Spinal cord (tissue), 10 donors: ENCODE measurements around the gene AGBL1. TPM values are rescaled to one million over a fixed set of nuclear protein-coding genes. Genes with fewer than 3 reads are reported as not detected.

ENCODE experiments used
- DNase-seq, 6 donors: peaks; one replicate each; pipeline versions ENCODE4 v3.0.0 to v3.0.0-alpha.2; 2013 to 2015; ENCODE audit warnings: low spot score in 6 of 6, low read depth in 4 of 6
- H3K27ac ChIP-seq: one replicate; pipeline ENCODE4 v1.5.1; 2013; ENCODE audit warnings: low read depth, low read length, control low read depth
- H3K27me3 ChIP-seq: one replicate; pipeline ENCODE4 v1.6.1; 2013; ENCODE audit warnings: low read length; ENCODE audit not compliant: control insufficient read depth, insufficient read depth
- H3K36me3 ChIP-seq: one replicate; pipeline ENCODE4 v1.6.1; 2013; ENCODE audit warnings: low read length; ENCODE audit not compliant: control insufficient read depth, insufficient read depth
- H3K4me1 ChIP-seq: one replicate; pipeline ENCODE4 v1.6.1; 2013; ENCODE audit warnings: low read length; ENCODE audit not compliant: control insufficient read depth, insufficient read depth
- H3K4me3 ChIP-seq: one replicate; pipeline ENCODE4 v1.5.1; 2013; ENCODE audit warnings: low read depth, low read length, control low read depth
- H3K9me3 ChIP-seq: one replicate; pipeline ENCODE4 v1.6.1; 2013; ENCODE audit warnings: low read length; ENCODE audit not compliant: control insufficient read depth, insufficient read depth
- WGBS: methylation state at CpG from one replicate; pipeline ENCODE4 v1.1.5; 2013; ENCODE audit warnings: missing lambda C conversion rate; ENCODE audit not compliant: insufficient coverage; 5-methylcytosine and 5-hydroxymethylcytosine counted together
- polyA plus RNA-seq, 2 donors: library from polyadenylated mRNA; unstranded; fragments of 120-200 nt; gene quantifications; one replicate each; pipeline ENCODE4 v1.2.1, GENCODE V29; 2013; ENCODE audit not compliant: insufficient read length in 2 of 2
- total RNA-seq, 2 donors: library from RNA; depleted of rRNA in 1 of 2; stranded (reverse); fragments of 120-200 nt in 1 of 2; fragments of >200 nt in 1 of 2; gene quantifications; one replicate each; pipeline versions ENCODE4 v1.2.3 to v1.2.4, GENCODE V29; 2013 to 2014
- donor health status: healthy.

The AGBL1 gene
- total and polyA plus RNA-seq, 4 donors: 0.33 to 1.1 (median 0.45) TPM

DNA sequence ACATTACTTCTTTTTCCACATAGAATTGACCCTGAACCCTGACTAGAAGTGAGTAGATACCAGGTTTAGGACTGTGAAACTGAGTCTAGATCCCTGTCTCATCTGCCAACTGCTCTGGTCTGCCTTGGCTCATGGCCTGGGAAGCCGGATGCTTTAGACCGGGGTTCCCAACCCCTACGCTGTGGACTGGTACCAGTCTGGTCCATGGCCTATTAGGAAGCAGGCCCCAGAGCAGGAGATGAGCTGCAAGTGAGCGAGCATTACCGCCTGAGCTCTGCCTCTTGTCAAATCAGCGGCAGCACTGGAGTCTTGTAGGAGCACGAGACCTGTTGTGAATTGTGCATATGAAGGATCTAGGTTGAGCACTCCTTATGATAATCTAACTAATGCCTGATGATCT lies 734.2 kb downstream of the AGBL1 start:
- no peaks in the 10 kb centered on the region for H3K36me3 ChIP-seq
- WGBS: 98% methylated on average over 5 of the region's 7 CpGs
- DNase-seq: no peak
- no peak overlapping the region for H3K4me3 ChIP-seq
- no peak overlapping the region for H3K27ac ChIP-seq
- no peaks in the 10 kb centered on the region for H3K9me3 ChIP-seq
- no peaks in the 10 kb centered on the region for H3K4me1 ChIP-seq
- H3K27me3 ChIP-seq: no peaks in the 10 kb centered on the region

DNA sequence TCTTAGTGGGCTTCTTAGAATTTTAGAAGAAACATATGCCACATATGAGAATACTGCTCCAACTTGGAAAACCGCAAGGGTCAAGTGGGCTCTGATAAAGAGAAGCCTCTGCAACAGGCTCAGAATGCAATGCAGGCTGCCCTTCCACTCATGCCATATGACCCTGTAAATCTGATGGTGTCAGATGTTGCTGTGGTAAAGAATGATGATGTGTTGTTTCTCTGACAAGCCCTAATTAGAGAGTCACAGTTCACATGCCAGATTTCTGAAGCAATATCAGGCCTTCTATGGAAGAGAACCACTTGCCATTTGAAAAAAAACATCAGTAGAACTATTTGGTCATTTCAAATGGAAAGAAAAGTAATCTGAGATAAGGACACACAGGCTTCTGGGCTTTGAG lies 749.6 kb downstream of the AGBL1 start:
- H3K27me3 ChIP-seq: no peaks in the 10 kb centered on the region
- no peaks in the 10 kb centered on the region for H3K36me3 ChIP-seq
- H3K4me1 ChIP-seq: no peaks in the 10 kb centered on the region
- H3K27ac ChIP-seq: no peak overlapping the region
- H3K4me3 ChIP-seq: no peak overlapping the region
- 100% methylated on average over 1 of the region's 1 CpG for WGBS
- no peaks in the 10 kb centered on the region for H3K9me3 ChIP-seq
- no peak for DNase-seq

DNA sequence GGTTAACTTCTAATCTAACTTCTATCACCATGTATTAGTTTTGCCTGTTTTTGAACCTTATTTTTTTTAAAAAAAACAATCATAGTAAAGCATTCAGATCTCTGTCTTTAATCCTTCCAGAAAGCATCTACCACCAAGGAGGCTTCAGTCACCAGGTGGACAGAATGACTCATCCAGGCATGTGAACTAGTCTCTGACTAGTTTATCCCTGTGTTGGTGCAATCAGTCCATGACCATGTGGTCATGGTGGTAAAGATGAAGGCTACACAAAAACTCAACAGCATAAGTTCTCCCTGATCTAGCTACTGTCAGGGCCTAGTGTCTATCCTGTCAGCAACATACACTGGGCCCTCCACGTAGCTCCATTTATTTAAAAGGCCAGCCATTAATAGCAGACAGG lies 750.6 kb downstream of the AGBL1 start:
- Histone ChIP-seq H3K36me3 (no peaks in the 10 kb centered on the region), H3K4me1 (no peaks in the 10 kb centered on the region), H3K4me3 (no peak overlapping the region), H3K27me3 (no peaks in the 10 kb centered on the region), H3K27ac (no peak overlapping the region), H3K9me3 (no peaks in the 10 kb centered on the region)
- no CpG with 5 or more reads among the region's 1 CpG for WGBS
- no peak for DNase-seq

DNA sequence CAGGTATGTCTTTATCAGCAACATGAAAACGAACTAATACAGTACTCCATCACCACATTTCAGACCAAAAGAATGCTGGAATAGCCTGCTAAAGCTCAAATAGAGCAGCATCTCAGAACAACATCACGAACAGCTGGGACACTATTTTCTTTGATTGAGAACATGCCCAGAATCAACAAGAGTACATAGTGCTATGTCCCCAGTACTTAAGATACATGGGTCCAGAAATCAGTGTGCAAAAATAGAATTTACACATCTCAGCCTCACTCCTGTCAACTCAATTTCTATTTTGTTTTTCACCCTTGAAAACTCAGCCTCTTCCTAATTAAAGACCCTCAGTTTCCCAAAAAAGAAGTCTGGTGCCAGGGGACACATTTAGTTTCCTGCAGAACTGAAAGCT lies 753.9 kb downstream of the AGBL1 start:
- H3K36me3 ChIP-seq: no peaks in the 10 kb centered on the region
- H3K9me3 ChIP-seq: no peaks in the 10 kb centered on the region
- no peaks in the 10 kb centered on the region for H3K4me1 ChIP-seq
- no peaks in the 10 kb centered on the region for H3K27me3 ChIP-seq
- DNase-seq: no peak
- no peak overlapping the region for H3K27ac ChIP-seq
- H3K4me3 ChIP-seq: no peak overlapping the region
- 91% methylated on average over 2 of the region's 2 CpGs for WGBS

DNA sequence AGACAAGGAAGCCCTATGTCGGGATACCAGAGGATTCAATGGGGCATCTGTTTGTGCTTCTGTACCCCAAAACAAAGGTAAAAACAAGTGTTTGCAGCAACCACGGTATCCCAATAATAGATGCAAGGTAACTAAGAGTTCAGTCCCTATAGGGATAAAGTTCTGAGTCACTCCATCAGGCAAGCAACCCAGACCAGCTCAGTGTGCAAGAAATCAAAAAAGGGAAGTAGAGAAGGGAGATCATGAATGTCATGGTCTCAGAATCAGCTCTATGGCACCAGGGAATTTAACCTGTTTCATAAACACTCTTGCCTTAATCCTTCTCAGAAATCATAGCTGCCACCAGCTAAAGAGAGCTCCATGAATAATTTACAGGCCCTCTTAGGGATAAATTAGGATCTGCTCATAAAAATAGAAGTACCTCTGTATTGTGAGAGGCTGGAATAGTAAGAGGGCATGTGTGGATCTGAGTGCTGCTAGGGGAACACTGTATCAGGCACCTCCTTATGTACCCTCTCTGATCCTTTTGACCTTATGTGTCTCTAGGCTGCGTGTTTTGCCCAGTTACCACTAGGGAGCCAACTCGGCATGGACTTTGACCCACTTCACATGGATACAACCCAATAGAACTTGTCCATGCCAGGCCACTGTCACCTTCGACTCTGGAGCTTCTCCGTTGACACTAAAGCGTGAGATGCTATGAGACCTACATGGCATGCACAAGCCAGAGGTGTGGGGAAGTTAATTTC lies 754.6 kb downstream of the AGBL1 start:
- 100% methylated on average over 2 of the region's 7 CpGs for WGBS
- no peaks in the 10 kb centered on the region for H3K4me1 ChIP-seq
- H3K27me3 ChIP-seq: no peaks in the 10 kb centered on the region
- no peak overlapping the region for H3K4me3 ChIP-seq
- no peaks in the 10 kb centered on the region for H3K36me3 ChIP-seq
- no peak for DNase-seq
- H3K9me3 ChIP-seq: no peaks in the 10 kb centered on the region
- H3K27ac ChIP-seq: no peak overlapping the region

DNA sequence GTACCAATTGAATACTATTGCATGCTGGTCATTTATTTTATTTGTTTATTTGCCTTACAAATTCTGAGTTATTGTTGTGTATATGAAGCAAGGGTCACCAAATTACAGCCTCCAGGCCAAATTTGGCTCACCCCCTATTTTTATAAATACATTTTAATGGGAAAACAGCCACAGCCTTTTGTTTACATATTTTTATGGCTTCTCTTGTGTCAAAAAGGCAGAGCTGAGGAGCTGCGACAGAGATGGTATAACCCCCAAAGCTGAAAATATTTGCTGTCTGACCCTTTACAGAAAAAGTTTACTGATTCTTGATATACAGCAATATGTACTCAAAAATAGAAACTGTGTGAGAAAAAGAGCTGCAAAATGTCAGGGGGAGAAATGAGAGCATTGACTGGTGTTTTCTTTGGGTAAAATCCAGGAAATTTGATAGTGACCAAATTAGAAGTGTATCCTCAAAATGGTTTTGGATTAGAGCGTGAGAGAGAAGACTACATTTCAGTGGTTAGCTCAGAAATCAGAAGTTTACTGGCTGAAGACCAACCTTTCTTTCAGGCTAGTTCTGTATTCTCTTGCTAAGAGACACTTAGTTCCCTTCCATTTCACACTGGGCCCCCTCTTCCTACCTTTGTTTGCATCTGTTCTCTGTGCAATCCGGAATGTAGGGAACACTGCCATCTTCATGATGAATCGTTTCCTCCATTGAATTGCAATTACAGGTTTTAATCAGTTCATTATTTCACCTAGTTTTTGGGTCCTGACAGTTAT lies 757.8 kb downstream of the AGBL1 start:
- Histone ChIP-seq H3K4me1 (no peaks in the 10 kb centered on the region), H3K36me3 (no peaks in the 10 kb centered on the region), H3K4me3 (no peak overlapping the region), H3K27me3 (no peaks in the 10 kb centered on the region), H3K27ac (no peak overlapping the region), H3K9me3 (no peaks in the 10 kb centered on the region)
- WGBS: 30% methylated on average over 2 of the region's 4 CpGs
- peak in 2 of 6 donors; percentile 43 to 67 for DNase-seq

DNA sequence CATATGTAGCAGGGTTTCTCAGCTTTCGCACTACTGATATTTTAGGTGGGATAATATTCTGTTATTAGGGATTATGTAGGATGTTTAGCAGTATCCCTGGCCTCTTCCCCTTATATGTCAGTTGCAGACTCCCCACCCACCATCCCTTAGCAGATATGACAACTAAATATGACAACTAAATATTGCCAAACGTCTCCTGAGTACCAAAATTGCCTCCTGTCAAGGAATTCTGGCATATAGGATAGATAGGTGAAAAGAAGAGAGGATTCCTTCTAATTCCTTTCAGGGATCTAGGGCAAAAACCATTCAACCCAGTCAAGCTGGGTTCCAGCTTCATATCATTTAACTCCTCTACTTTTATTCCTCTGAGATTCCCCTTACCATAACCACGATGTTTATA lies 759.8 kb downstream of the AGBL1 start:
- H3K9me3 ChIP-seq: no peaks in the 10 kb centered on the region
- no peak for DNase-seq
- H3K36me3 ChIP-seq: no peaks in the 10 kb centered on the region
- H3K4me3 ChIP-seq: no peak overlapping the region
- 100% methylated on average over 1 of the region's 3 CpGs for WGBS
- H3K4me1 ChIP-seq: no peaks in the 10 kb centered on the region
- no peak overlapping the region for H3K27ac ChIP-seq
- H3K27me3 ChIP-seq: no peaks in the 10 kb centered on the region

DNA sequence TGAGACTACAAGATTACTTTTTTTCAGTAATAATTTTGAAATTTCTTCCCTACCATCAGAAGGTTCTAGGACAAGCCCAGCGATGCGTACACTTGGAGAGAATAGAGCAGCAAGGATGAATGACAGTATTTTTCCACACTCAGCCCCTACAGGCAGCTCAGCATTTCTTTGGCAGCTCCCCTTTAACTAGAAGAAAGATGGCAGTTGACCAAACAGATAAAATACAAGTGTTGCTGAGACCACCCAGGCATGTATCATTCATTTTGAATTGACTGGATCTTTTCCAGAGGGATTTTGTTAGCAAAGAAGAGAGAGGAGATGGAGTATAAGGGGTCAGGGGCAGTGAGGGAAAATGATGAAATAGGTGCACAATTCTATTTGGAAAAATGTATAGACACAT lies 761.3 kb downstream of the AGBL1 start:
- Histone ChIP-seq H3K27me3 (no peaks in the 10 kb centered on the region), H3K27ac (no peak overlapping the region), H3K9me3 (peaks cover 3% of the 10 kb centered on the region), H3K36me3 (no peaks in the 10 kb centered on the region), H3K4me1 (no peaks in the 10 kb centered on the region), H3K4me3 (no peak overlapping the region)
- WGBS: no CpG with 5 or more reads among the region's 2 CpGs
- peak in 2 of 6 donors; percentile 36 to 49 for DNase-seq

DNA sequence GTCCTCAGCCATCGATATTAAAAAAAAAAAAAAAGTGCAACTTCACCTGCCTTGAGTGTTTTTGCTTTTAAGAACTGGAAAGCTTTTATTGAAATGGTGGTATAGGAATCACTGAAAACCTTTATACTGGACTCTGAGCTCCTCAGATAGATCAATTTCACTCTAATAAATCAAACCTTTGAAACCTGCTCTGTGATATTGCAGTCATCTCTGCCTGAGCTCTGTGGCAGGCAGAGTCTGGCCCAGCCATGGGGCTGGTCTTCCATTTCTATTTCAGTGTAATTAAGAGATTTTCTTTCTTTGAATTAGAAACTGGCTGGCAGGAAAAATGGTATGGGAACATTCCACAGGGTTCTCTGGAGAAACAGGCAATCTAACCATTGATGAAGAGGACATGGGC lies 762.5 kb downstream of the AGBL1 start:
- H3K27ac ChIP-seq: no peak overlapping the region
- no CpG with 5 or more reads among the region's 1 CpG for WGBS
- H3K9me3 ChIP-seq: peaks cover 3% of the 10 kb centered on the region
- H3K4me3 ChIP-seq: no peak overlapping the region
- no peaks in the 10 kb centered on the region for H3K27me3 ChIP-seq
- H3K4me1 ChIP-seq: no peaks in the 10 kb centered on the region
- DNase-seq: no peak
- no peaks in the 10 kb centered on the region for H3K36me3 ChIP-seq

DNA sequence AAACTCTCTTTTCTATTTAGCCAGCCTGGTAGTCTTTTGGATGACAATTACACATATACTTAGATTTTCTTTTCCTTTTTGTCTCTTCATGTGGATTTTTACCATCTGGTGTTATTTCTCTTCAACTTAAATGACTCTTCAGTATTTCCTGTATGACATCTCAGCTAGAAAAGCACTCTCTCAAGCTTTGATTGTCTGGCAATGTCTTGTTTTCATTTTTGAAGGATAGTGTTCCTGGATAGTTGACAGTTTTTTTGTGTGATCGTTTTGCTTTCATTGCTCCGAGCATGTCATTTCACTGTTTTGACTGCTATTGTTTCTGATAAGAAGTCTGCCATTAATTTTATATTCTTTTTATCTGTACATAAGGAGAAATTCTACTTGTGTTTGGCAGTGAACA lies 766.4 kb downstream of the AGBL1 start:
- H3K27me3 ChIP-seq: no peaks in the 10 kb centered on the region
- no peak overlapping the region for H3K4me3 ChIP-seq
- peaks cover 7% of the 10 kb centered on the region for H3K4me1 ChIP-seq
- WGBS: no CpG with 5 or more reads among the region's 2 CpGs
- peak in 1 of 6 donors; percentile 41 for DNase-seq
- H3K9me3 ChIP-seq: peaks cover 3% of the 10 kb centered on the region
- H3K36me3 ChIP-seq: no peaks in the 10 kb centered on the region
- no peak overlapping the region for H3K27ac ChIP-seq
